GM18505 (cell line): ENCODE results near the gene SH3BP4.

ENCODE experiments used
- ATAC-seq: cut with Tn5 transposase; IDR thresholded peaks from one replicate; pipeline ENCODE4 v1.9.1; 2021; ENCODE audit not compliant: unreplicated experiment
- POLR2A ChIP-seq: IDR thresholded peaks from 4 replicates; pipeline ENCODE4 v1.6.1; 2011; ENCODE audit warnings: borderline replicate concordance; ENCODE audit not compliant: insufficient read depth, insufficient read length; ENCODE audit errors: extremely low read depth

The SH3BP4 gene

GRCh38 chr2:234920836-234921235 is 31.0 kb upstream of the SH3BP4 start:
- no peak for TF ChIP-seq POLR2A
- no peak for ATAC-seq

- no peak for ATAC-seq
- TF ChIP-seq POLR2A: no peak
These were observed 22.8 kb upstream of the SH3BP4 start for GRCh38 chr2:234929002-234929401.

GRCh38 chr2:234930397-234930796 is 21.4 kb upstream of the SH3BP4 start:
- ATAC-seq: no peak
- no peak for TF ChIP-seq POLR2A

- no peak for ATAC-seq
- no peak for TF ChIP-seq POLR2A
These were observed 20.4 kb upstream of the SH3BP4 start for GRCh38 chr2:234931371-234931770.

- TF ChIP-seq POLR2A: no peak
- ATAC-seq: no peak
These were observed 19.1 kb upstream of the SH3BP4 start for GRCh38 chr2:234932591-234933168.

- no peak for TF ChIP-seq POLR2A
- ATAC-seq: no peak
These were observed 16.5 kb upstream of the SH3BP4 start for GRCh38 chr2:234935311-234935710.

GRCh38 chr2:234939576-234939975 is 12.2 kb upstream of the SH3BP4 start:
- ATAC-seq: no peak
- no peak for TF ChIP-seq POLR2A

GRCh38 chr2:234939996-234940395 is 11.8 kb upstream of the SH3BP4 start:
- TF ChIP-seq POLR2A: no peak
- no peak for ATAC-seq

GRCh38 chr2:234940527-234940926 is 11.3 kb upstream of the SH3BP4 start:
- ATAC-seq: no peak

GRCh38 chr2:234945339-234945873 is 6.4 kb upstream of the SH3BP4 start:
- no peak for TF ChIP-seq POLR2A
- no peak for ATAC-seq

More at GRCh38 chr2:234940527-234940926, 11.3 kb upstream of the SH3BP4 start:
- TF ChIP-seq POLR2A: no peak

- TF ChIP-seq POLR2A: no peak
- no peak for ATAC-seq
These were observed 4.3 kb upstream of the SH3BP4 start for GRCh38 chr2:234947556-234947955.

GRCh38 chr2:234949762-234950434 is 1.9 kb upstream of the SH3BP4 start:
- TF ChIP-seq POLR2A: no peak
- no peak for ATAC-seq

GRCh38 chr2:234950435-234950729 is 1.4 kb upstream of the SH3BP4 start:
- TF ChIP-seq POLR2A: no peak
- ATAC-seq: no peak
